Endothelial cell of umbilical vein (primary cell): Measurements from ENCODE around the gene SPRED2. TPM values are rescaled to one million over a fixed set of nuclear protein-coding genes. Genes with fewer than 3 reads are reported as not detected.

Experiments
- BruUV-seq: library from RNA; stranded (reverse); fragments of 400-500 nt; replicated peaks from 2 replicates; lab custom pipeline; 2021; lab: Mats Ljungman, UMichigan
- CTCF ChIA-PET: fragments of 300-600, 350-600 bp; sonication (Branson Sonifier 250); formaldehyde crosslinking; loops from one replicate; lab custom pipeline; 2021; ENCODE audit warnings: antibody characterized with exemption, inconsistent platforms; lab: Charles Lee
- POLR2A ChIA-PET: fragments of 300-600, 350-600 bp; sonication (Branson Sonifier 250); formaldehyde crosslinking; loops from one replicate; lab custom pipeline; 2021; ENCODE audit warnings: antibody characterized with exemption, inconsistent platforms; lab: Charles Lee
- DNase-seq: peaks from one replicate; pipeline ENCODE4 v3.0.0-alpha.2; 2011; ENCODE audit warnings: low read depth, low spot score
- FAIRE-seq: peaks from 2 replicates; lab custom pipeline; 2011; peaks lifted over from hg19 to GRCh38; lab: Jason Lieb, UNC
- H2AFZ ChIP-seq: 2 replicates; pipeline ENCODE4 v1.6.0; 2012; ENCODE audit warnings: low read depth, low read length, control low read depth, inconsistent platforms
- H3K27ac ChIP-seq: 2 replicates; pipeline ENCODE4 v1.5.1; 2011; ENCODE audit warnings: low read depth, mild to moderate bottlenecking, control low read depth, low read length, moderate library complexity; ENCODE audit not compliant: insufficient read depth
- H3K27me3 ChIP-seq, 2 experiments: 2 replicates each; pipeline versions ENCODE4 v1.6.0 to v1.6.1; 2011; ENCODE audit warnings: low read length in 2 of 2, mixed read lengths in 1 of 2; ENCODE audit not compliant: control insufficient read depth in 2 of 2, insufficient read depth in 2 of 2
- H3K36me3 ChIP-seq, 2 experiments: 2 replicates in 1 of 2; 3 replicates in 1 of 2; pipeline ENCODE4 v1.5.1; 2011; ENCODE audit warnings: low read length in 2 of 2, mild to moderate bottlenecking in 1 of 2, moderate library complexity in 1 of 2; ENCODE audit not compliant: control insufficient read depth in 2 of 2, insufficient read depth in 2 of 2; ENCODE audit errors: extremely low read depth in 1 of 2
- H3K4me1 ChIP-seq: 3 replicates; pipeline ENCODE4 v1.5.1; 2011; ENCODE audit warnings: mild to moderate bottlenecking, low read length; ENCODE audit not compliant: control insufficient read depth, insufficient read depth; ENCODE audit errors: extremely low read depth
- H3K4me2 ChIP-seq: 2 replicates; pipeline ENCODE4 v1.6.1; 2011; ENCODE audit warnings: low read length, control low read depth, mixed read lengths; ENCODE audit not compliant: insufficient read depth
- H3K4me3 ChIP-seq, 3 experiments: fragments of 200-600 bp in 1 of 3; sonication (generic), shearing (Covaris generic) in 1 of 3; replicated peaks in 1 of 3; 2 replicates each; pipeline ENCODE4 v1.5.1; 2011 to 2016; ENCODE audit warnings: control low read depth in 3 of 3, low read length in 3 of 3, mild to moderate bottlenecking in 2 of 3, inconsistent platforms in 1 of 3, low read depth in 1 of 3, moderate library complexity in 1 of 3; ENCODE audit not compliant: insufficient read depth in 1 of 3
- H3K79me2 ChIP-seq: 2 replicates; pipeline ENCODE4 v1.6.0; 2012; ENCODE audit warnings: low read length, inconsistent platforms; ENCODE audit not compliant: control insufficient read depth, insufficient read depth
- H3K9ac ChIP-seq: replicated peaks from 2 replicates; pipeline ENCODE3; 2011; ENCODE audit warnings: low read length, control low read depth; ENCODE audit not compliant: insufficient read depth; ENCODE audit errors: extremely low read depth
- H3K9me1 ChIP-seq: replicated peaks from 3 replicates; pipeline ENCODE4 v1.6.0; 2011; ENCODE audit warnings: mild to moderate bottlenecking, low read length; ENCODE audit not compliant: control insufficient read depth, insufficient read depth; ENCODE audit errors: extremely low read depth
- H3K9me3 ChIP-seq: replicated peaks from 2 replicates; pipeline ENCODE4 v1.5.1; 2012; ENCODE audit warnings: low read length, inconsistent platforms; ENCODE audit not compliant: control insufficient read depth, insufficient read depth
- H4K20me1 ChIP-seq: replicated peaks from 2 replicates; pipeline ENCODE3; 2011; ENCODE audit warnings: mild to moderate bottlenecking, low read length; ENCODE audit not compliant: control insufficient read depth, insufficient read depth; ENCODE audit errors: extremely low read depth
- EZH2 ChIP-seq: IDR thresholded peaks from 2 replicates; pipeline ENCODE4 v1.6.1; 2012; ENCODE audit warnings: borderline replicate concordance, low read depth, mild to moderate bottlenecking, moderate library complexity, low read length, inconsistent platforms; ENCODE audit not compliant: severe bottlenecking
- FOS ChIP-seq: IDR thresholded peaks from 2 replicates; pipeline ENCODE4 v1.6.1; 2011; ENCODE audit warnings: mild to moderate bottlenecking, low read length, moderate library complexity, borderline replicate concordance; ENCODE audit not compliant: insufficient read depth
- GATA2 ChIP-seq: IDR thresholded peaks from 2 replicates; pipeline ENCODE4 v1.7.0; 2011; ENCODE audit warnings: low read depth, mild to moderate bottlenecking, moderate library complexity, mixed read lengths, low read length; ENCODE audit not compliant: insufficient read length, insufficient read depth
- JUN ChIP-seq: IDR thresholded peaks from 2 replicates; pipeline ENCODE4 v1.6.1; 2011; ENCODE audit warnings: borderline replicate concordance, low read depth; ENCODE audit not compliant: insufficient read length, insufficient read depth
- MAX ChIP-seq: IDR thresholded peaks from 2 replicates; pipeline ENCODE4 v1.6.1; 2011; ENCODE audit not compliant: insufficient read depth, insufficient read length
- MYC ChIP-seq: IDR thresholded peaks from one replicate; pipeline ENCODE4 v1.6.1; 2011; ENCODE audit warnings: mild to moderate bottlenecking, low read depth, low read length
- POLR2A ChIP-seq: IDR thresholded peaks from 2 replicates; pipeline ENCODE4 v1.6.1; 2012; ENCODE audit warnings: low read depth, mild to moderate bottlenecking, control low read depth, low read length
- POLR2AphosphoS5 ChIP-seq: IDR thresholded peaks from 2 replicates; pipeline ENCODE4 v1.6.1; 2012; ENCODE audit warnings: low read depth, mild to moderate bottlenecking, control low read depth, low read length, moderate library complexity; ENCODE audit not compliant: insufficient read depth
- dilution Hi-C: fragments of 300-500 bp; cut with MboI; formaldehyde crosslinking; loops from one replicate; pipeline ENCODE4 v1.15.0; 2019; ENCODE audit warnings: low sequenced_read_pairs; ENCODE audit not compliant: extremely low pct_ligation_motif_present
- intact Hi-C: fragments of 100-400 bp; cut with micrococcal nuclease; formaldehyde crosslinking; loops from one replicate; pipeline ENCODE4 v1.10.0; 2022
- polyA plus RNA-seq, 4 experiments: library from polyadenylated mRNA; depleted of rRNA in 3 of 4; stranded (reverse) in 3 of 4; unstranded in 1 of 4; fragments of >200 nt; gene quantifications; 2 replicates each; pipeline versions ENCODE4 v1.2.1 to v1.2.3, GENCODE V29; 2011 to 2012; ENCODE audit warnings: missing spikeins in 1 of 4
- total RNA-seq: library from RNA; stranded (reverse); gene quantifications from 2 replicates; pipeline ENCODE4 v1.2.3, GENCODE V29; 2021
- TF ChIP-seq, protein P1 (sequence below), 2 donors: IDR thresholded peaks; 1 replicate in 1 of 2; 2 replicates in 1 of 2; pipeline ENCODE4 v1.5.1; 2011; ENCODE audit warnings: low read length in 2 of 2, mild to moderate bottlenecking in 2 of 2, moderate library complexity in 2 of 2, control low read depth in 1 of 2, inconsistent platforms in 1 of 2, low read depth in 1 of 2; ENCODE audit not compliant: insufficient read depth in 1 of 2; ENCODE audit errors: extremely low read depth in 1 of 2

SPRED2 gene
- total and polyA plus RNA-seq, 2 donors (not counting 3 experiments of a cell fraction or from before 2014, with no cell fraction given) = 3.6 to 9.6 TPM

DNA sequence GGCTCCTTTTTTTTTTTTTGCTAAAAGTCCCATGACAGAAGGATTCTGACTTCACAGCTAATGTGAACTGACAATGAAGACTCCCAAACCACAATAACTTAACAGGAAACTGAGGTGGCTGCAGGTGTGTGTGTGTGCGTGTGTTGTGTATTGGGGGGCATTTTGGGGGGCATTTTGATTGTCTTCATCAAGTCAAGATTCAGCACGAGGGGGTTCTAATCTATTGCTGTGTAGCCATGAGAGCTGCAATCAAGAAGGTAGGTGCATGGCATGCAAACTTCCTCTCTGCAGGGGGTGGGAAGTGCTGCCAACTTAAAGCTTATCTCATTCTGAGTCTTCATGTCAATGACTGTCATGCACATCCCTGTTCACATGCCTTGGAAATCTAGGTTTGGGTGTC, 25.2 kb downstream of the SPRED2 start:
- BruUV-seq = no TSS peak
- no peak for TF ChIP-seq GATA2
- no peak for TF ChIP-seq POLR2A
- no peak for TF ChIP-seq MYC
- TF ChIP-seq MAX = no peak
- TF ChIP-seq EZH2 = no peak
- TF ChIP-seq FOS = no peak
- TF ChIP-seq, protein P1, sequence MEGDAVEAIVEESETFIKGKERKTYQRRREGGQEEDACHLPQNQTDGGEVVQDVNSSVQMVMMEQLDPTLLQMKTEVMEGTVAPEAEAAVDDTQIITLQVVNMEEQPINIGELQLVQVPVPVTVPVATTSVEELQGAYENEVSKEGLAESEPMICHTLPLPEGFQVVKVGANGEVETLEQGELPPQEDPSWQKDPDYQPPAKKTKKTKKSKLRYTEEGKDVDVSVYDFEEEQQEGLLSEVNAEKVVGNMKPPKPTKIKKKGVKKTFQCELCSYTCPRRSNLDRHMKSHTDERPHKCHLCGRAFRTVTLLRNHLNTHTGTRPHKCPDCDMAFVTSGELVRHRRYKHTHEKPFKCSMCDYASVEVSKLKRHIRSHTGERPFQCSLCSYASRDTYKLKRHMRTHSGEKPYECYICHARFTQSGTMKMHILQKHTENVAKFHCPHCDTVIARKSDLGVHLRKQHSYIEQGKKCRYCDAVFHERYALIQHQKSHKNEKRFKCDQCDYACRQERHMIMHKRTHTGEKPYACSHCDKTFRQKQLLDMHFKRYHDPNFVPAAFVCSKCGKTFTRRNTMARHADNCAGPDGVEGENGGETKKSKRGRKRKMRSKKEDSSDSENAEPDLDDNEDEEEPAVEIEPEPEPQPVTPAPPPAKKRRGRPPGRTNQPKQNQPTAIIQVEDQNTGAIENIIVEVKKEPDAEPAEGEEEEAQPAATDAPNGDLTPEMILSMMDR (IDR thresholded peaks at IDR 0.05; ENCODE audit: extremely low read depth in 1 of 2, insufficient read depth in 1 of 2, low read depth in 1 of 2, low read length in 2 of 2) = no peak
- TF ChIP-seq POLR2AphosphoS5 = no peak
- no peak for TF ChIP-seq JUN
- Histone ChIP-seq H4K20me1 (peaks cover 4% of the 10 kb centered on the region), H3K27me3 (peaks cover 23 to 30% of the 10 kb centered on the region in 2 experiments), H3K9me1 (no peaks in the 10 kb centered on the region), H3K4me3 (no peak overlapping the region), H3K36me3 (no peaks in the 10 kb centered on the region), H3K27ac (no peak overlapping the region), H3K4me2 (no peak overlapping the region), H3K79me2 (no peaks in the 10 kb centered on the region), H3K9me3 (no peaks in the 10 kb centered on the region), H3K4me1 (no peaks in the 10 kb centered on the region), H2AFZ (no peak overlapping the region), H3K9ac (no peak overlapping the region)
- DNase-seq (no peak), FAIRE-seq (no peak)
- ChIA-PET CTCF (interaction anchor here (1.0 to 1.4 kb wide), 4 partner anchors 10 to 142 kb away, joined by 3 to 4 read pairs (median 3); no protein-coding TSS in a partner anchor), POLR2A (no interaction called here)
- intact Hi-C loops (no loop called here), dilution Hi-C loops (no loop called here)
